MM.1S (cell line): ENCODE results near the gene ITPR1.

Experiments
- DNase-seq: peaks from one replicate; pipeline ENCODE4 v3.0.0-alpha.2; 2015
- H2AFZ ChIP-seq: fragments of 300-600 bp; sonication (generic); 2 replicates; pipeline ENCODE4 v1.6.0; 2016; ENCODE audit warnings: antibody characterized with exemption, low read length
- H3F3A ChIP-seq: fragments of 300-600 bp; sonication (generic); 2 replicates; pipeline ENCODE4 v1.6.1; 2016; ENCODE audit warnings: mild to moderate bottlenecking, antibody characterized with exemption, low read length, moderate library complexity, mixed read lengths; ENCODE audit not compliant: insufficient read depth
- H3K27ac ChIP-seq: fragments of 300-600 bp; sonication (generic); 2 replicates; pipeline ENCODE4 v1.5.1; 2016; ENCODE audit warnings: mild to moderate bottlenecking, low read length
- H3K27me3 ChIP-seq: fragments of 300-600 bp; sonication (generic); replicated peaks from 2 replicates; pipeline ENCODE4 v1.6.0; 2016; ENCODE audit warnings: low read length; ENCODE audit not compliant: insufficient read depth
- H3K36me3 ChIP-seq: fragments of 300-600 bp; sonication (generic); replicated peaks from 2 replicates; pipeline ENCODE4 v1.6.1; 2016; ENCODE audit warnings: mild to moderate bottlenecking, low read length, mixed read lengths; ENCODE audit not compliant: insufficient read depth
- H3K4me1 ChIP-seq: fragments of 300-600 bp; sonication (generic); 2 replicates; pipeline ENCODE4 v1.6.1; 2016; ENCODE audit warnings: low read length, mixed read lengths
- H3K4me2 ChIP-seq: fragments of 300-600 bp; sonication (generic); 2 replicates; pipeline ENCODE4 v1.6.0; 2016; ENCODE audit warnings: low read depth, low read length
- H3K4me3 ChIP-seq: fragments of 300-600 bp; sonication (generic); 2 replicates; pipeline ENCODE4 v1.5.1; 2016; ENCODE audit warnings: low read length, mixed read lengths
- H3K79me2 ChIP-seq: fragments of 300-600 bp; sonication (generic); 2 replicates; pipeline ENCODE4 v1.6.1; 2016; ENCODE audit warnings: mixed run types, low read length, mixed read lengths
- H3K9ac ChIP-seq: fragments of 300-600 bp; sonication (generic); 2 replicates; pipeline ENCODE4 v1.6.1; 2016; ENCODE audit warnings: low read length, mixed read lengths
- H3K9me2 ChIP-seq: fragments of 300-600 bp; sonication (generic); replicated peaks from 2 replicates; pipeline ENCODE4 v1.6.1; 2016; ENCODE audit warnings: mild to moderate bottlenecking, low read length, mixed read lengths; ENCODE audit not compliant: insufficient read depth
- H3K9me3 ChIP-seq: fragments of 300-600 bp; sonication (generic); replicated peaks from 2 replicates; pipeline ENCODE4 v1.6.1; 2016; ENCODE audit warnings: mild to moderate bottlenecking, low read length, mixed read lengths; ENCODE audit not compliant: insufficient read depth
- H4K20me1 ChIP-seq: fragments of 300-600 bp; sonication (generic); 2 replicates; pipeline ENCODE4 v1.6.1; 2016; ENCODE audit warnings: mild to moderate bottlenecking, low read length, moderate library complexity, mixed read lengths; ENCODE audit not compliant: insufficient read depth
- EZH2 ChIP-seq: fragments of 300-600 bp; sonication (generic); optimal IDR thresholded peaks from 2 replicates; pipeline ENCODE3; 2017; ENCODE audit warnings: low read depth, mild to moderate bottlenecking, antibody characterized with exemption, low read length, mixed read lengths
- EZH2phosphoT487 ChIP-seq: fragments of 300-600 bp; sonication (generic); IDR thresholded peaks from 2 replicates; pipeline ENCODE4 v1.6.1; 2018; ENCODE audit warnings: antibody characterized with exemption, low read length
- TF ChIP-seq, protein P1 (sequence below): fragments of 300-600 bp; sonication (generic); IDR thresholded peaks from 2 replicates; pipeline ENCODE4 v1.5.1; 2016; ENCODE audit warnings: antibody characterized with exemption, low read length, mixed read lengths

The ITPR1 gene

DNA sequence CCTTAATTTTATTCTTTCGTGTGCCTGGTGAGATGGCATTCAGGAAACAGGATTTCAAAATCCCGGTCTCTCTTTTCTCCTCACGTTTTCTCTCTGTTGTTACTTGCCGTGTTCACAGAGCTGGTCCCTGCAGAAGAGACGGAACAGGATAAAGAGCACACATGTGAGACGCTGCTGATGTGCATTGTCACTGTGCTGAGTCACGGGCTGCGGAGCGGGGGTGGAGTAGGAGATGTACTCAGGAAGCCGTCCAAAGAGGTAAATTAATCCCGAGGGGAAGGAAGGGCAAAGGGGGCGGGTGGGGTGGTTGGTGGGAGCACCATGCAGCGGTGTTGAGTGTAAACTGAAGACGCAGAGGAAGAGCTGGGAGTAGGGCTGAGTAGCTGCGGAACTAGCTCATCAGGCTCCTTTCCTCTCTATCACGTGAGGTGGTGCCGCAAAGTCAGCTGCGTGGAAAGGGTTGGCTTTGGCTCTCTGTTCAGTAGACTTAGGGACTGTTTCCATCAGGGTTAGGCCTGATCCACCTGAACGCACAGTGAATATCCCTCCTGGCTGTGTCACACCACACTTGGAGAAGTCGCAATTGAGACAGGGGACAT is 321.3 kb downstream of the ITPR1 start:
- TF ChIP-seq EZH2phosphoT487 (no peak), EZH2 (no peak)
- TF ChIP-seq, protein P1, sequence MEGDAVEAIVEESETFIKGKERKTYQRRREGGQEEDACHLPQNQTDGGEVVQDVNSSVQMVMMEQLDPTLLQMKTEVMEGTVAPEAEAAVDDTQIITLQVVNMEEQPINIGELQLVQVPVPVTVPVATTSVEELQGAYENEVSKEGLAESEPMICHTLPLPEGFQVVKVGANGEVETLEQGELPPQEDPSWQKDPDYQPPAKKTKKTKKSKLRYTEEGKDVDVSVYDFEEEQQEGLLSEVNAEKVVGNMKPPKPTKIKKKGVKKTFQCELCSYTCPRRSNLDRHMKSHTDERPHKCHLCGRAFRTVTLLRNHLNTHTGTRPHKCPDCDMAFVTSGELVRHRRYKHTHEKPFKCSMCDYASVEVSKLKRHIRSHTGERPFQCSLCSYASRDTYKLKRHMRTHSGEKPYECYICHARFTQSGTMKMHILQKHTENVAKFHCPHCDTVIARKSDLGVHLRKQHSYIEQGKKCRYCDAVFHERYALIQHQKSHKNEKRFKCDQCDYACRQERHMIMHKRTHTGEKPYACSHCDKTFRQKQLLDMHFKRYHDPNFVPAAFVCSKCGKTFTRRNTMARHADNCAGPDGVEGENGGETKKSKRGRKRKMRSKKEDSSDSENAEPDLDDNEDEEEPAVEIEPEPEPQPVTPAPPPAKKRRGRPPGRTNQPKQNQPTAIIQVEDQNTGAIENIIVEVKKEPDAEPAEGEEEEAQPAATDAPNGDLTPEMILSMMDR: no peak
- no peaks in the 10 kb centered on the region for H3K9me2 ChIP-seq
- no peak overlapping the region for H3K9ac ChIP-seq
- no peak for DNase-seq
- no peak overlapping the region for H3K27ac ChIP-seq
- H3K27me3 ChIP-seq: no peaks in the 10 kb centered on the region
- H3K4me3 ChIP-seq: no peak overlapping the region
- no peaks in the 10 kb centered on the region for H3K9me3 ChIP-seq
- no peaks in the 10 kb centered on the region for H3K4me1 ChIP-seq
- no peaks in the 10 kb centered on the region for H3F3A ChIP-seq
- no peak overlapping the region for H2AFZ ChIP-seq
- H3K4me2 ChIP-seq: no peak overlapping the region
- H4K20me1 ChIP-seq: no peaks in the 10 kb centered on the region
- H3K79me2 ChIP-seq: no peaks in the 10 kb centered on the region
- no peaks in the 10 kb centered on the region for H3K36me3 ChIP-seq

DNA sequence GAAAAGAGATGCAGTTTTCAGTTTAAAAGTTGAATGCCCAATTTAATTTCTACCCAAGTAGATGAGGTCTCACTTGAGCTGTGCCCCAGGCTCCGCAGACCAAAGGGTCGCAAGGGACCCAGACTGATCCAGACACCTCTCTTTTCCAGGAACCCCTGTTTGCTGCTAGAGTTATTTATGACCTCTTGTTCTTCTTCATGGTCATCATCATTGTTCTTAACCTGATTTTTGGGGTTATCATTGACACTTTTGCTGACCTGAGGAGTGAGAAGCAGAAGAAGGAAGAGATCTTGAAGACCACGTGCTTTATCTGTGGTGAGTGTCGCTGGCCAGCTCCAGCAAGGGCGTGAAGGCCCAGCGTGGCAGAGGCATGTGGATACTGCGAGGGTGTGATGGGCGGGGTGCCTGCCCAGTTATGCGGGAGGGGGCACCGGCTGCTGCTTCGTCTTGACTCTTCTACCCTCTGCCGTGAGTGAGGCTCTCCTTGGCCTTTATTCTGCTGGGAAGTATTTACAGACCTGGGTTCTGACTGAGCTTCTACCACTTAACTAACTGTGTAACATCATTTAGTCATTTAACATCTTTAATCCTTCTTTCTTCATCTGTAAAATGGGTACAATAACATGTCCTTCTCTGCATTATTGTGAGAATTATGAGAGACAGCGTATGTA is 321.9 kb downstream of the ITPR1 start:
- H3K79me2 ChIP-seq: no peaks in the 10 kb centered on the region
- DNase-seq: no peak
- no peak overlapping the region for H3K9ac ChIP-seq
- H3K9me2 ChIP-seq: no peaks in the 10 kb centered on the region
- TF ChIP-seq EZH2phosphoT487: no peak
- no peak for TF ChIP-seq EZH2
- TF ChIP-seq, protein P1: no peak
- H3K4me2 ChIP-seq: no peak overlapping the region
- no peaks in the 10 kb centered on the region for H3K4me1 ChIP-seq
- H3K4me3 ChIP-seq: no peak overlapping the region
- H3K27ac ChIP-seq: no peak overlapping the region
- no peaks in the 10 kb centered on the region for H3K9me3 ChIP-seq
- H3K27me3 ChIP-seq: no peaks in the 10 kb centered on the region
- no peaks in the 10 kb centered on the region for H4K20me1 ChIP-seq
- no peaks in the 10 kb centered on the region for H3F3A ChIP-seq
- H2AFZ ChIP-seq: no peak overlapping the region
- no peaks in the 10 kb centered on the region for H3K36me3 ChIP-seq

DNA sequence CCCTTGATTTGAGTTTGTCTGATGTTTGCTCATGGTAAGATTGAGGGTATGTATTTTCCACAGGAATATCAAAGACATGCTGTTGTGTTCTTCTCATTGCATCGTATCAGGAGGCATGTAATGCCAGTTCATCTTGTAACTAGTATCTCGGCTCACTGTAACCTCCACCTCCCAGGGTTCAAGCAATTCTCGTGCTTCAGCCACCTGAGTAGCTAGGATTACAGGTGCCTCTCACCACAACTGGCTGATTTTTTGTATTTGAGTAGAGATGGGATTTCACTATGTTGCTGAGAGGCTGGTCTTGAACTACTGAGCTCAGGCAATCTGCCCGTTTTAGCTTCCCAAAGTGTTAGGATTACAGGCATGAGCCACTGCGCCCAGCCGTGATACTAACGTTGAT is 323.2 kb downstream of the ITPR1 start:
- Histone ChIP-seq H3K9me2 (no peaks in the 10 kb centered on the region), H4K20me1 (no peaks in the 10 kb centered on the region), H3K79me2 (no peaks in the 10 kb centered on the region), H3K27ac (no peak overlapping the region), H3K4me3 (no peak overlapping the region), H3K36me3 (no peaks in the 10 kb centered on the region), H3K27me3 (no peaks in the 10 kb centered on the region), H3K4me1 (no peaks in the 10 kb centered on the region), H3F3A (no peaks in the 10 kb centered on the region), H3K9ac (no peak overlapping the region), H3K9me3 (no peaks in the 10 kb centered on the region), H2AFZ (no peak overlapping the region), H3K4me2 (no peak overlapping the region)
- no peak for DNase-seq
- TF ChIP-seq EZH2 (no peak), EZH2phosphoT487 (no peak)
- TF ChIP-seq, protein P1: no peak
